ENCODE results near the gene FBRS. TPM values are rescaled to one million over a fixed set of nuclear protein-coding genes. Genes with fewer than 3 reads are reported as not detected.
A peak's percentile ranks its signal among the peaks of the same experiment; 100 is the strongest.
"Not testable (repeated sequence)": the region's sequence is repeated elsewhere in the genome, so short reads cannot be mapped to it uniquely, and the experiment has no call there.

FBRS gene
- 11.5 TPM for total RNA-seq

- peak; percentile 100 for DNase-seq
These were observed at the start of gene FBRS for GRCh38 chr16:30657866-30658730. FBRS (plus strand) TSS chr16:30658431; CDS start chr16:30659519, 1,088 bp downstream.

GRCh38 chr16:30609002-30609925 lies 49.0 kb upstream of the FBRS start:
- peak; percentile 72 for DNase-seq

DNA sequence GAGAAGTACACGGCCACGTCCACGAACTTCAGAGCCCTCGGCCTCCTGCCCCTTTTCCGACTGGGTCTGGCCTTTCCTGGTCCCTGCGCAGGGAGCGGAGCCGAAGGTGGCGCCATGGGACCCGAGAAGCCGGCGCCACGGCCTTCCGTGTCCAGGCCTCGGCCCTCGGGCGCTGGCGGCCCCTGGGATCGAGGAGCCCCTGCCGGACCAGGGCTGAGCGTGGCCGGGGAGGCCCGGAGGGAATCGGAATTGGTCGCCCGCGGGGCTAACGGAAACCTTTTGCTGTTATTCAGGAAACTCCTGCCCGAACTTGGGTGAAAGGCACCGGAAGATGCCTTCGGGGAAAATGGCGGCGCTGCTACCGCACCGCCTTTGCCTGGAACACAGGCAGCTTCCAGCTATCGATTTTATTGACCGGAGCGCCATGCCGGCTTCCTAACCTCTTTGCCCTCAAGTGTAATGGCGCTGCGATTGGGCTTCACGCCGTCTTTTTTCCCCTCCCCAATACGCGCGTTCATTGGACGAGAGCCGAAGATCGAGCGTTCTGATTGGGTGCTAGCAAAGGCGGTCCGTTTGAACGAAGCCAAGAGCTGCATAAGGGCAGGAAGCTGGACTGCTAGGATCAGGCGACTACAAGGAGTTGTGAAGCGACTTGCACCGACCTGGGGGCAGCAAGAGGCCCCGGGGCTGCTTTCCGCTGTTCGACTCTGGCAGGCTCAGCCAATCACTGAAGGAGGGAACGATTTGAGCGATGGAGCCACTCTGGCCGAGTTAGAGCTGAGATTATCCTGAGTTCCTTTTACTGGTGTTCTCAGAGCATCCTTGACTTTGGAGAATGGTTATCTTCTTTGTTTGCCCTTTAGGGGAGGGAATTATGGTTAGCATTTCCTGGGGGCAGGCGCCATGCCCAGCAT lies 48.0 kb upstream of the FBRS start, which contains the start of gene ZNF689:
TSS of gene ZNF689 (minus strand) at position 464 of the 914 bp plus-strand sequence. CDS start at position 116, 348 bp downstream.
- peak; percentile 96 for DNase-seq

- no peak for DNase-seq
These were observed 42.7 kb upstream of the FBRS start for GRCh38 chr16:30615358-30616091.

- no peak for DNase-seq
These were observed 39.0 kb upstream of the FBRS start for GRCh38 chr16:30619202-30619601.

DNA sequence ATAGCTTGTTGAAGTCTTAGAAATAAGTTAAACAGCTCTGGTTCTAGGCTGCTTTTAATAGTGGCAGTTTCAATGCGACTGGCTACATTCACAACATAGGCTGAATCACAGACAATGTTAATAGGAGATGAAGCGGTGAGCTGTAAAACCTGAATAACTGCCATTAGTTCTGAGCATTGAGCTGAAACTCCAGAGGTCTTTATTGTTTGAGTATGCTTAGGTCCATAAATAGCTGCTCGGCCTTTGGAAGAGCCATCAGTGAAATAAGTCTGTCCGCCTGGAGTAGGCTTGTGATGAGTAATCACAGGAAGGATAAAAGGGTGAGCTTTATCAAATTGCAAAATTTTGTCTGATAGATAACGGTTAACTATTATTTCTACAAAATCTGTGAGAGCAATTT lies 38.6 kb upstream of the FBRS start:
- DNase-seq = no peak

- no peak for DNase-seq
These were observed 38.1 kb upstream of the FBRS start for GRCh38 chr16:30620169-30620568.

GRCh38 chr16:30621765-30622164 lies 36.5 kb upstream of the FBRS start:
- DNase-seq = no peak

GRCh38 chr16:30622455-30623032 lies 35.7 kb upstream of the FBRS start:
- no peak for DNase-seq

- DNase-seq = no peak
These were observed 34.5 kb upstream of the FBRS start for GRCh38 chr16:30623536-30624283.

- no peak for DNase-seq
These were observed 32.0 kb upstream of the FBRS start for GRCh38 chr16:30626236-30626635.

DNA sequence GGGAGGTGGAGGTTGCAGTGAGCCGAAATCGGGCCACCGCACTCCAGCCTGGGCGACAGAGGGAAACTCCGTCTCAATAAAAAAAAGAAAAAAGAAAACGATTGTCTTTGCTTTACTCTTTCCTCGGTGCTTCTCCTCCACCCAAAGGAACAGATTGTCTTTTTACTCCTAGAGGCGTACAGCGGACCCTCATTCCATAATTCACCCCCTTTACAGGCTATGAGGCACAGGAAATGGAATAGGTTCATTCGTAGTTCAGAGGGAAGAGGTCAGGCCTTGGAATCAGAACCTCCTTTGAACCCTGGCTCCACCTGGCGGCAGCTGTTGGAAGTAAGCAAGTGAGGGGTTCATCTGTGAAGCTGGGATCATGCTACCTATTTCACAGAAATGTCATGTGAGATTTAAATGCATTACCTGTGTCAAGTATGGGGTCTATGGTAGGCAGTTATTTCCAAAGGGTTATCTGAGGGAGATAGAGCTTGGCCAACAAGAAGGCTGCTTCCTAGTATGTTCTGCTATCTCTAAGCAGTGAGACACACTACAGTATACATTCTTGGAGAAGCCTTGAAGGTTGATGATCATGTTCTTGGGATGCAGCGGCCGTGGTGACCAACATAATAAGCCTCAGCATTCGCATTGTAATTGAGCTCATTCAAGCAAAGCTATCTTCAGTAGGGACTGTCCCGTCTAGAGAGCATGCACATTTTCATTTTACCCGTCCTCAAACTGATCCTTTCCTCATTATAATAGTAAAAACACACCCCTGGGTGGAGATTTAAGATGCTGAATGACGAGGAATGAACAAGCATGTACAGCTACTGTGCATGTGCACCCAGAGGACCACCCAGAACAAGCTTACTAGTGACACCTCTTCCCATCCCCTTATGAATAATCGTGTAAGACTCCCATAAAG lies 29.3 kb upstream of the FBRS start:
- DNase-seq = peak; percentile 45

- not testable (repeated sequence) for DNase-seq
These were observed 25.8 kb upstream of the FBRS start for GRCh38 chr16:30632454-30632853.

GRCh38 chr16:30633526-30633925 lies 24.7 kb upstream of the FBRS start:
- no peak for DNase-seq

- no peak for DNase-seq
These were observed 21.6 kb upstream of the FBRS start for GRCh38 chr16:30636599-30636998.

- DNase-seq = not testable (repeated sequence)
These were observed 21.1 kb upstream of the FBRS start for GRCh38 chr16:30637139-30637538.

GRCh38 chr16:30637944-30638343 lies 20.3 kb upstream of the FBRS start:
- no peak for DNase-seq

- no peak for DNase-seq
These were observed 16.8 kb upstream of the FBRS start for GRCh38 chr16:30641378-30641982.
